ENCODE measurements around the gene SYCP2L.

The SYCP2L gene

GRCh38 chr6:10961837-10962236 is 75.0 kb downstream of the SYCP2L start:
- no peaks in the 10 kb centered on the region for H3K27me3 ChIP-seq
- intact Hi-C loops (cut with DNase I; ENCODE audit: low total_unique reads), result no loop called here
- H3K9me3 ChIP-seq, result peaks cover 0 to 17% (median 0%) of the 10 kb centered on the region in 3 donors

GRCh38 chr6:10962673-10963072 is 75.8 kb downstream of the SYCP2L start:
- intact Hi-C loops (cut with DNase I; ENCODE audit: low total_unique reads), result no loop called here
- no peaks in the 10 kb centered on the region for H3K27me3 ChIP-seq
- no peak for TF ChIP-seq CTCF (IDR thresholded peaks at IDR 0.05)
- no peaks in the 10 kb centered on the region for H3K36me3 ChIP-seq
- H3K27ac ChIP-seq, result no peak overlapping the region
- H3K4me3 ChIP-seq, result no peak overlapping the region
- DNase-seq, result no peak
- H3K9me3 ChIP-seq, result peaks cover 0 to 17% (median 0%) of the 10 kb centered on the region in 3 donors
- no peaks in the 10 kb centered on the region for H3K4me1 ChIP-seq

More at GRCh38 chr6:10961837-10962236, 75.0 kb downstream of the SYCP2L start:
- H3K4me3 ChIP-seq, result no peak overlapping the region
- H3K4me1 ChIP-seq, result no peaks in the 10 kb centered on the region
- no peak for DNase-seq
- no peak overlapping the region for H3K27ac ChIP-seq
- TF ChIP-seq CTCF (IDR thresholded peaks at IDR 0.05), result no peak
- no peaks in the 10 kb centered on the region for H3K36me3 ChIP-seq

GRCh38 chr6:10963113-10963512 is 76.3 kb downstream of the SYCP2L start:
- no peak overlapping the region for H3K27ac ChIP-seq
- peaks cover 0 to 17% (median 0%) of the 10 kb centered on the region in 3 donors for H3K9me3 ChIP-seq
- no peak overlapping the region for H3K4me3 ChIP-seq
- DNase-seq, result no peak
- no peaks in the 10 kb centered on the region for H3K4me1 ChIP-seq
- no peaks in the 10 kb centered on the region for H3K36me3 ChIP-seq
- intact Hi-C loops (cut with DNase I; ENCODE audit: low total_unique reads), result no loop called here
- H3K27me3 ChIP-seq, result no peaks in the 10 kb centered on the region
- no peak for TF ChIP-seq CTCF (IDR thresholded peaks at IDR 0.05)

GRCh38 chr6:10964684-10965083 is 77.8 kb downstream of the SYCP2L start:
- Histone ChIP-seq H3K9me3 (peaks cover 0 to 17% (median 0%) of the 10 kb centered on the region in 3 donors), H3K27me3 (no peaks in the 10 kb centered on the region), H3K4me3 (no peak overlapping the region), H3K27ac (no peak overlapping the region), H3K36me3 (no peaks in the 10 kb centered on the region), H3K4me1 (no peaks in the 10 kb centered on the region)
- no peak for TF ChIP-seq CTCF (IDR thresholded peaks at IDR 0.05)
- DNase-seq, result no peak
- intact Hi-C loops (cut with DNase I; ENCODE audit: low total_unique reads), result no loop called here

- no peak for DNase-seq
- Histone ChIP-seq H3K27ac (no peak overlapping the region), H3K9me3 (peaks cover 0 to 17% (median 0%) of the 10 kb centered on the region in 3 donors), H3K4me3 (no peak overlapping the region), H3K27me3 (no peaks in the 10 kb centered on the region), H3K36me3 (no peaks in the 10 kb centered on the region), H3K4me1 (no peaks in the 10 kb centered on the region)
- intact Hi-C loops (cut with DNase I; ENCODE audit: low total_unique reads), result no loop called here
- no peak for TF ChIP-seq CTCF (IDR thresholded peaks at IDR 0.05)
Observed at GRCh38 chr6:10968776-10969175, 81.9 kb downstream of the SYCP2L start.

GRCh38 chr6:10970731-10971130 is 83.9 kb downstream of the SYCP2L start:
- Histone ChIP-seq H3K27ac (no peak overlapping the region), H3K9me3 (peaks cover 0 to 11% (median 0%) of the 10 kb centered on the region in 3 donors), H3K4me1 (no peaks in the 10 kb centered on the region), H3K4me3 (no peak overlapping the region), H3K36me3 (no peaks in the 10 kb centered on the region), H3K27me3 (no peaks in the 10 kb centered on the region)
- no peak for DNase-seq
- TF ChIP-seq CTCF (IDR thresholded peaks at IDR 0.05), result no peak
- intact Hi-C loops (cut with DNase I; ENCODE audit: low total_unique reads), result no loop called here

All from tibial artery (tissue), 4 donors.